ENCODE results near the gene PAPPA. TPM values are rescaled to one million over a fixed set of nuclear protein-coding genes. Genes with fewer than 3 reads are reported as not detected.

Gene PAPPA
- total and polyA plus RNA-seq, 2 of the 8 experiments (the other 6 are each of a cell fraction or from before 2014, with no cell fraction given) = 0.18 to 0.63 TPM

DNA sequence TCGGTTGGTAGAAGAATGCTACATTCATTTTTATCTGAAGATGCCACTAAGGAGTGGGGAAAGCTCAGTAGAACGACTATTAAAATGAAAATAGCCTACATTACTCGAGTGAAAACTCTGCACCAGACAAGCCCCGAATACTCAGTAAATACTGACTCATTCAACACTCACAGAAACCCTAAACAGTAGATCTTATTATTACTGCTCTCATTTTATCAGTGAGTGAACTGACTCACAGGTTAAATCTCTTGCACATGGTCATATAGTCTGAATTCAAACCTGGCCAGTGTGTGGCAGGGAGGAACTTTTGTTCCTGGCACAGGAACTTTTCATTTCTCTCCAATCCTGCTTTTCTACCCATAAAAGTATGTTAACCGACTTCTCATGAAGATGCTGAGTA lies 9.6 kb upstream of the PAPPA start:
- Histone ChIP-seq H3K79me1 (ENCODE audit: low read depth, low read length) (no peaks in the 10 kb centered on the region), H3K23me2 (ENCODE audit: low read depth, low read length) (no peaks in the 10 kb centered on the region), H3K9ac (replicated peaks in 1 of 4; ENCODE audit: extremely low read depth in 1 of 4, low read depth in 3 of 4, low read length in 3 of 4) (no peak overlapping the region), H2BK12ac (ENCODE audit: low read depth, low read length) (no peak overlapping the region), H3K56ac (replicated peaks; ENCODE audit: insufficient read length, low read depth, low read length) (no peak overlapping the region), H3K27me3 (replicated peaks in 1 of 4; ENCODE audit: control insufficient read depth in 3 of 4, extremely low read depth in 1 of 4, insufficient read depth in 3 of 4, low read length in 3 of 4) (no peaks in the 10 kb centered on the region), H2AK5ac (ENCODE audit: low read depth, low read length) (no peak overlapping the region), H3K79me2 (ENCODE audit: control insufficient read depth in 1 of 2, insufficient read depth in 2 of 2, low read length in 2 of 2) (no peaks in the 10 kb centered on the region), H2BK20ac (ENCODE audit: low read length) (no peak overlapping the region), H3K4me3 (ENCODE audit: extremely low read depth in 1 of 4, insufficient read depth in 2 of 4, low read depth in 3 of 4, low read length in 4 of 4) (no peak overlapping the region), H4K91ac (replicated peaks; ENCODE audit: insufficient read length, low read length) (no peak overlapping the region), H4K8ac (ENCODE audit: extremely low read depth, insufficient read depth, low read length) (no peak overlapping the region), H3K36me3 (ENCODE audit: control insufficient read depth in 2 of 4, insufficient read depth in 4 of 4, low read length in 3 of 4) (no peaks in the 10 kb centered on the region), H2BK5ac (ENCODE audit: low read depth, low read length) (no peak overlapping the region), H4K5ac (ENCODE audit: insufficient read length, low read depth, low read length) (no peak overlapping the region), H3K4me1 (replicated peaks in 1 of 4; ENCODE audit: control insufficient read depth in 3 of 4, insufficient read depth in 4 of 4, low read length in 3 of 4) (no peaks in the 10 kb centered on the region), H3K4me2 (ENCODE audit: insufficient read depth in 1 of 2, low read depth in 2 of 2, low read length in 2 of 2) (no peak overlapping the region), H3K14ac (ENCODE audit: insufficient read length) (no peak overlapping the region), H3K18ac (ENCODE audit: extremely low read depth, low read length) (no peak overlapping the region), H3K23ac (ENCODE audit: insufficient read length) (no peak overlapping the region), H2BK120ac (replicated peaks; ENCODE audit: low read depth, low read length) (no peak overlapping the region), H2AFZ (ENCODE audit: low read length) (no peak overlapping the region), H3K9me3 (ENCODE audit: insufficient read depth in 2 of 2, low read depth in 1 of 2, low read length in 1 of 2) (no peaks in the 10 kb centered on the region), H2BK15ac (ENCODE audit: low read length) (no peak overlapping the region), H3K4ac (replicated peaks; ENCODE audit: insufficient read length, low read depth, low read length) (no peak overlapping the region), H3K27ac (ENCODE audit: low read depth, low read length) (no peak overlapping the region), H4K20me1 (replicated peaks in 1 of 2; ENCODE audit: control insufficient read depth in 1 of 2, insufficient read depth in 2 of 2, low read length in 2 of 2) (no peaks in the 10 kb centered on the region)
- ChIA-PET CTCF (ENCODE audit: partially characterized antibody) (interaction anchor here (1.4 kb wide), 1 partner anchor 13 kb away, joined by 4 read pairs; no protein-coding TSS in a partner anchor), POLR2A (ENCODE audit: partially characterized antibody) (no interaction called here)
- FAIRE-seq (no peak), DNase-seq (ENCODE audit: low read depth in 1 of 2, low spot score in 2 of 2) (no peak)
- 90% methylated on average over 5 of the region's 5 CpGs; no CpG with 5 or more reads in 1 of the 2 experiments for WGBS, 2 experiments (ENCODE audit: extremely low coverage in 1 of 2, insufficient coverage in 1 of 2, insufficient read length in 1 of 2, insufficient replicate concordance in 2 of 2, low coverage in 1 of 2, low lambda C conversion rate in 2 of 2, missing lambda C conversion rate in 1 of 2)
- TF ChIP-seq POLR2AphosphoS5 (IDR thresholded peaks at IDR 0.05; ENCODE audit: low read depth, low read length) (no peak), CBX8 (IDR thresholded peaks at IDR 0.05; ENCODE audit: borderline replicate concordance, low read depth, low read length) (no peak), CHD2 (IDR thresholded peaks at IDR 0.05; ENCODE audit: low read length) (no peak), RFX5 (IDR thresholded peaks at IDR 0.05; ENCODE audit: borderline replicate concordance, low read depth, low read length) (no peak), CREB1 (IDR thresholded peaks at IDR 0.05) (no peak), NRF1 (IDR thresholded peaks at IDR 0.05; ENCODE audit: low read depth, low read length) (no peak), ASH2L (IDR thresholded peaks at IDR 0.05; ENCODE audit: low read length) (no peak), KDM5A (IDR thresholded peaks at IDR 0.05; ENCODE audit: low read length) (no peak), TCF12 (IDR thresholded peaks at IDR 0.05; ENCODE audit: low read depth, low read length) (no peak), EP300 (IDR thresholded peaks at IDR 0.05; ENCODE audit: borderline replicate concordance in 1 of 2, low read depth in 2 of 2, low read length in 2 of 2) (no peak), SIX5 (IDR thresholded peaks at IDR 0.05; ENCODE audit: low read depth, low read length) (no peak), CTCF (IDR thresholded peaks at IDR 0.05; ENCODE audit: control extremely low read depth in 1 of 3, insufficient read depth in 1 of 3, low read depth in 1 of 3, low read length in 3 of 3) (no peak), SP1 (IDR thresholded peaks at IDR 0.05; ENCODE audit: low read depth, low read length) (no peak)

Measured in H1 (cell line).